HFF-Myc (cell line): ENCODE measurements around the gene PDIA5.

Experiments
- DNase-seq: peaks from one replicate; pipeline ENCODE4 v3.0.0-alpha.2; 2011; ENCODE audit warnings: low read depth; ENCODE audit errors: extremely low read depth
- H3K4me3 ChIP-seq: replicated peaks from 2 replicates; pipeline ENCODE4 v1.5.1; 2011; ENCODE audit warnings: low read depth, mild to moderate bottlenecking, control low read depth, low read length
- CTCF ChIP-seq: IDR thresholded peaks from 2 replicates; pipeline ENCODE4 v1.5.1; 2012; ENCODE audit warnings: mild to moderate bottlenecking, low read depth, low read length, control low read depth; ENCODE audit errors: missing control alignments

Gene PDIA5

DNA sequence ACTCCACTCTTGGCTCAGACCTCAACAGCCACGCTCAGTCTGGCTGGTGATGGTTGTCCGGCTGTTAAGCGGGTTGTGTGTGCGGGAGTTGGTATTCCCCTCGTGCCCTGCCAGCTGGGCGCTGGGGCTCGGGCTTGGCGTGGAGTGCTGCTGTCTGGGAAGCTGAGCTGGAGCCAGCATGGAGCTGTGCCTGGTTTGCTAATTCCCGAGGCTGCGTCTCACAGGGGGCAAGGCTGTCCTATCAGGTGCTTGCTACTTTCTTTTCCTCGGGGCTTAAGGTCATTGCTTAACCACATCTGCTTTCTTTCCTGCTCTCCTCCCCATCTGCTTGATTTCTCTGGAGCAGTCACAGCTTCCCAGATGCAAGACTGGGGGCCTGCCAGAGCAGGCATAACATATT is 29.9 kb downstream of the PDIA5 start:
- TF ChIP-seq CTCF: no peak
- DNase-seq: peak; percentile 72
- H3K4me3 ChIP-seq: no peak overlapping the region

GRCh38 chr3:123098426-123099330 is 31.9 kb downstream of the PDIA5 start:
- no peak for TF ChIP-seq CTCF
- H3K4me3 ChIP-seq: no peak overlapping the region
- DNase-seq: no peak

DNA sequence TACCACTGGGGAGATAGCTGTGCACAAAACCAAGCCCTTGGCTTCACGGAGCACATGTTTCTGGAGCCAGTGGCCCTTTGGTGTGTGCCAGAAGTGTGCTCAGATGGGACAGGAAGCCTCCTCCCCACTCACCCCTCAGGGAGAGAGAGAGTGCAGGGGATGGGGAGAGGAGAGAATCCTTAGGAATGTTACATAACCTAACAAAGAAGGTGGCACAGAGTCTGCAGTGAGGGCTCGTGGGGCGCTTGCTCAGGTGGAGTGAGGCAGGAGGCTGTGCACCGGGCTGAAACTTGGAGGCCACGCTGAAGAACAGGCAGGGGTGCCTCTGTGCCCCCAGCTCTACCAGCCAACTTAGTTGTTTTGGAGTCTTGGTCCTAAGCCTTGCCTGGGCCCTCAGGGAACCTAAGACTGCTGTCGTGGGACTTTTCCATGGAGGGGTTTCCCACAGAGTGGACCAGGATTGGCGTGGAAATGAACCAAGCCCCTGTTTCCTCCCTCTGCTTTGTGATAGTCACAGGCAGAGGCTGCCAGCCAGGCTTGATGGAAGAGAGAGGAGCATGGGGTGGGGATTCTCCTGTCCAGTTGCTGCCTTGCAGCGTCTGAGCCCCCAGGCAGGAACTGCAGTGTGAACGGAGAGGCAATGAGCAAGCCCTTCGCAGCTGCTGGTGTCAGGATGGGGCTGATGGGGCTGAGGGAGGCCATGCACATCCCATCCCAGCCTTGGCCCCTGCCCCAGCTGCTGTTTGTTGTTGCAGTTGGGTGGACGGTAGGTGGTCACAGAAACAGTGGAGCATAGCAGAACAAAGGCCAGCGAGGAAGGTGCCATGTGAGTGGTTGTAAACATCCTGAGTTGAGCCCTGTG is 32.7 kb downstream of the PDIA5 start:
- no peak overlapping the region for H3K4me3 ChIP-seq
- DNase-seq: no peak
- TF ChIP-seq CTCF: no peak

- no peak for DNase-seq
- no peak overlapping the region for H3K4me3 ChIP-seq
- no peak for TF ChIP-seq CTCF
Observed at GRCh38 chr3:123100193-123100776, 33.5 kb downstream of the PDIA5 start.

- DNase-seq: no peak
- no peak overlapping the region for H3K4me3 ChIP-seq
- no peak for TF ChIP-seq CTCF
Observed at GRCh38 chr3:123102249-123102648, 35.4 kb downstream of the PDIA5 start.

DNA sequence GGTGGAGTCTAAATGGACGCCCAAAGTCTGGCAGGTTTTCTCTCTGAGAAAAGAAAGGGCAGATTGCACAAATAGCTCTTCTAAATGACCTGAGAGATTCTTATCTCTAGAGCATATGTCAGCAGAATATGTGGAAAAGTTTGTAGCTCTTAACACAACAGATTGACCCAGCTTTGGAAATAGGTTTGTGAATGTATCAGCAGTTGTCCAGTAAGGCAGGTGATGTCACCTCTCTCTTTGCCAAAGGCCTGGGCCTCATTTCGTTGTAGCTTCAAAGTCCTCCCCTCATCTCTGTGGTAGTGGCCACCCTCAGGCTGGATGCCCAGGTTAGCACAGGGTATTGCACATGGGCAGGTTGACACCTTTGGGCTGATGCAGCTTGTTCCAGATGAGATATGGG is 36.0 kb downstream of the PDIA5 start:
- no peak for DNase-seq
- no peak for TF ChIP-seq CTCF
- H3K4me3 ChIP-seq: no peak overlapping the region
